SJSA1 (cell line): Measurements from ENCODE around the gene CHRNB1. TPM values are rescaled to one million over a fixed set of nuclear protein-coding genes. Genes with fewer than 3 reads are reported as not detected.

ENCODE experiments used
- DNase-seq, 2 experiments: peaks; one replicate each; pipeline ENCODE4 v3.0.0-alpha.2; 2015 to 2020; ENCODE audit warnings: low spot score in 2 of 2, low read depth in 1 of 2
- H3K27ac ChIP-seq: fragments of 250-450 bp; sonication (Bioruptor Pico); 2 replicates; pipeline ENCODE4 v1.5.1; 2020; ENCODE audit warnings: mild to moderate bottlenecking, moderate library complexity
- H3K27me3 ChIP-seq: fragments of 250-450 bp; sonication (Bioruptor Pico); replicated peaks from 2 replicates; pipeline ENCODE4 v1.5.1; 2020; ENCODE audit warnings: mild to moderate bottlenecking, moderate library complexity
- H3K36me3 ChIP-seq: fragments of 250-450 bp; sonication (Bioruptor Pico); 2 replicates; pipeline ENCODE4 v1.5.1; 2020; ENCODE audit warnings: mild to moderate bottlenecking
- H3K4me1 ChIP-seq: fragments of 250-450 bp; sonication (Bioruptor Pico); replicated peaks from 2 replicates; pipeline ENCODE4 v1.6.1; 2021; ENCODE audit warnings: mild to moderate bottlenecking
- H3K4me3 ChIP-seq: fragments of 250-450 bp; sonication (Bioruptor Pico); 2 replicates; pipeline ENCODE4 v1.5.1; 2020; ENCODE audit warnings: mild to moderate bottlenecking
- H3K9me3 ChIP-seq: fragments of 250-450 bp; sonication (Bioruptor Pico); replicated peaks from 2 replicates; pipeline ENCODE4 v1.5.1; 2020; ENCODE audit warnings: mild to moderate bottlenecking
- total RNA-seq: library from RNA; depleted of rRNA; stranded (reverse); fragments of >200 nt; shearing (Covaris generic); gene quantifications from 2 replicates; pipeline ENCODE4 v1.2.3, GENCODE V29; 2014

CHRNB1 gene
- total RNA-seq, 1 experiment from 2014 or later = 3.9 TPM

DNA sequence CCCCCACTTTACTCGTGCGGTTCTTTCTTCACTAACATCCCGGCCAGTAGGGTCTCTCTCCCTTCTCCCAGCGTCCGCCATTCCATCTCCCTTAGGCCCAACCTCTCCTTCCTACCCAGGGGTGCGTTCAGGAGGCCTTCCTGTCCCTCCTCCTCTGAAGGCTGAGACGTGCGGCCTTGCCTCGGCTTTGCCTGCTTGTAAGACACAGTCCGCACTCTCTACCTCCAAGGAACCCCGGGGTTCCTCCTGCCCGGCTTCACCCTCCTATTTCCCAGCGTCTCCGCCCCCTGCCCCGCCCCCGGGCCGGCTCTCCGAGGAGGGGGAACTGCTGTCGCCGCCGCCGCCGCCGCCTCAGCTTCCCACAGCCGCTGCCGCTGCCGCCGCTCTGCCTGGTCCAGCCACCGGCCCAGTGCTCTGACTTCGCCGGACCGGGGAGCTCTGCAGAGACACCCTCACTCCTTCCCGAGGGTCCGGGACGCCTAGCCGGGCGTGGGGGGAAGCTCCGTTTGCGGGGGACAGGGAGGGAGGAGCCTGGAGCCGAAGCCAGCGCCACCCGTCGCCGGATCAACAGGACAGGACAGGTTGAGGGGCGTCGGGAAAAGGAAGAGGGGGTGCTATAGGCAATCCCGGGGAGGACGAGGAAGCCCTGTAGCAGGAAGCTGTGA is 6.8 kb upstream of the CHRNB1 start:
- no peak for DNase-seq
- H3K4me3 ChIP-seq = no peak overlapping the region

GRCh38 chr17:7438656-7439460 is 6.0 kb upstream of the CHRNB1 start:
- DNase-seq = no peak
- Histone ChIP-seq H3K9me3 (no peaks in the 10 kb centered on the region), H3K27me3 (peaks cover 51% of the 10 kb centered on the region), H3K36me3 (no peaks in the 10 kb centered on the region), H3K27ac (no peak overlapping the region), H3K4me3 (no peak overlapping the region), H3K4me1 (peaks cover 34% of the 10 kb centered on the region)

More for the DNA sequence above, 6.8 kb upstream of the CHRNB1 start:
- Histone ChIP-seq H3K27me3 (peaks cover 51% of the 10 kb centered on the region), H3K4me1 (peaks cover 34% of the 10 kb centered on the region), H3K9me3 (no peaks in the 10 kb centered on the region), H3K36me3 (no peaks in the 10 kb centered on the region), H3K27ac (no peak overlapping the region)

GRCh38 chr17:7439462-7440112 is 5.3 kb upstream of the CHRNB1 start, which contains the start of gene FGF11:
Gene FGF11 (plus strand): TSS chr17:7439512. CDS start chr17:7439621, 109 bp downstream.
- Histone ChIP-seq H3K27me3 (peaks cover 51% of the 10 kb centered on the region), H3K27ac (no peak within 1 kb of the TSS), H3K4me3 (no peak within 1 kb of the TSS), H3K36me3 (no peaks in the 10 kb centered on the region), H3K9me3 (no peaks in the 10 kb centered on the region), H3K4me1 (peaks cover 34% of the 10 kb centered on the region)
- no peak for DNase-seq

DNA sequence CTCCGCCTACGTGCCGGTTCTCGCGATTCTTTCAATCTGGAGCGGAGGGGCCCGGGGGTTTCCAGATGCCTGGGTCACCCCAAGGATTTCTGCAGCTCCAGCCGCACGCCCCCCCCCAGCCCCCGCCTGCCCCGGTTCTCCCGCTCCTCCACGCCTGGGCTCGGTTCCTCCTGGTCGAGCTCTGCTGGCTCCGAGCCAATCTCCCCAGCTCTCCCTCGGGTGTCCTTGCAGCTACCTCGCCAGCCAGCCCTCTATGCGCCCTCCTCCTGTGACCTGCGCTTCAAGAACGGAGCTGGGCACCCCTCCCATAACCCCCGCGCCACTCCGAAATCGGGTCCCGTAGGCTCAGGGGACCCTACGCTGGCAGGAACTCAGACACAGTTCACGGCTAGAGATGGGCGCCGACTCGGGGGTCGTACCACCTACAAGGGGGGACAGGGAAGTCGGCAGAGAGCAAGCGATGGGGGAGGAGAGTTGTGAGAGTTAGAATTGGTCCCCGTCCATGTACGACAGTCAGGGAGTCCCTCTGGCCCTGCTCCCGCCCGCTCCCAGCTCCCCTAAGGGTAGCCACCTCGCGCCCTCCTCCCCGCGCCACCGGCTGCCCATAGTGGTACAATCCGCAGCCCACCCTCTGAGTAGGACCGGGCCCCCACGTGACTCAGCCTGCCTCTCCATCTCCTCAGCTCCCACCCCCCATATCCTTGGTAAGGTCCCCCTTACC is 4.6 kb upstream of the CHRNB1 start:
- Histone ChIP-seq H3K36me3 (no peaks in the 10 kb centered on the region), H3K27me3 (peaks cover 51% of the 10 kb centered on the region), H3K9me3 (no peaks in the 10 kb centered on the region), H3K4me3 (no peak overlapping the region), H3K27ac (no peak overlapping the region), H3K4me1 (peaks cover 34% of the 10 kb centered on the region)
- DNase-seq = no peak

DNA sequence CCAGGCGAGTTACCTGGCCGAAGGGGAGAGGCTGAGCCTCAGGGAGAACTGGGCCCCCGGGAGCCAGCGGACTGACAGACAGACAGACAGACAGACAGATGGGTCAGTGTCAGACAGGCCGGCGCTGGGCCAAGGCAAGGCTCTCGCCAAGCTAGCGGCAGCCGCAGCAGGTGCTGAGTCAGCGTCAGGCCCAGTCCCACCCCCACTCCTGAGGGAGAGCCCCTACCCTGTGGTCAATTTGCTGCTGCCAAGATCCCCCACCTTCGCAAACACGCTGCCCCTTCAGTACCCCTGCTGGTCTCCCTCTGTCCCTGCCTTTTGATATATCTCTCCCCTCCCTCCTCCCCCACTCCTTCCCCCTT is 4.0 kb upstream of the CHRNB1 start:
- Histone ChIP-seq H3K4me1 (peaks cover 28% of the 10 kb centered on the region), H3K27ac (no peak overlapping the region), H3K9me3 (no peaks in the 10 kb centered on the region), H3K27me3 (peaks cover 50% of the 10 kb centered on the region), H3K36me3 (no peaks in the 10 kb centered on the region), H3K4me3 (no peak overlapping the region)
- no peak for DNase-seq

DNA sequence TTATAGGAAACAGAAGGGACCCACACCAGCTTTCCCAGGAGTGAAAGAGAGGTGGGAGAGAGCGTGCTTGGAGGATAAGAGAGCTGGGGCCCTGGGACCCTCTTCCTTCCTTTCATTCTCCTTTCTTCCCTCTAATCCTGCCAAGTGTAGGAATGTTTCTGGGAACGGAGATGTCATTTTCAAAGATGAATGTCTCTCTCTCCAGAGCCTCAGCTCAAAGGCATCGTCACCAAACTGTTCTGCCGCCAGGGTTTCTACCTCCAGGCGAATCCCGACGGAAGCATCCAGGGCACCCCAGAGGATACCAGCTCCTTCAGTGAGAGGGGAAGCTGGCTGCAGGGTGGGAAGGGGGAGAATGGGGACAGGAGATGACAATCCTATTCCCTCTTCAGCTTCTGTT is 3.6 kb upstream of the CHRNB1 start:
- Histone ChIP-seq H3K27me3 (peaks cover 51% of the 10 kb centered on the region), H3K4me1 (peaks cover 24% of the 10 kb centered on the region), H3K9me3 (no peaks in the 10 kb centered on the region), H3K4me3 (no peak overlapping the region), H3K27ac (no peak overlapping the region), H3K36me3 (no peaks in the 10 kb centered on the region)
- no peak for DNase-seq

- Histone ChIP-seq H3K4me1 (peaks cover 15% of the 10 kb centered on the region), H3K27ac (no peak overlapping the region), H3K4me3 (no peak overlapping the region), H3K27me3 (peaks cover 44% of the 10 kb centered on the region), H3K36me3 (no peaks in the 10 kb centered on the region), H3K9me3 (no peaks in the 10 kb centered on the region)
- no peak for DNase-seq
These were observed 2.7 kb upstream of the CHRNB1 start for GRCh38 chr17:7442142-7442541.

GRCh38 chr17:7443499-7444485 is 1.1 kb upstream of the CHRNB1 start:
- no peaks in the 10 kb centered on the region for H3K36me3 ChIP-seq
- no peaks in the 10 kb centered on the region for H3K9me3 ChIP-seq
- peaks cover 11% of the 10 kb centered on the region for H3K4me1 ChIP-seq
- no peak for DNase-seq
- no peak overlapping the region for H3K4me3 ChIP-seq
- no peak overlapping the region for H3K27ac ChIP-seq
- peaks cover 29% of the 10 kb centered on the region for H3K27me3 ChIP-seq

- H3K27ac ChIP-seq = no peak overlapping the region
- DNase-seq = no peak
- H3K27me3 ChIP-seq = peaks cover 13% of the 10 kb centered on the region
- no peak overlapping the region for H3K4me3 ChIP-seq
- H3K36me3 ChIP-seq = no peaks in the 10 kb centered on the region
- H3K9me3 ChIP-seq = no peaks in the 10 kb centered on the region
- H3K4me1 ChIP-seq = peaks cover 1% of the 10 kb centered on the region; the same call in 1 of the 2 replicates
These were observed 733 bp downstream of the CHRNB1 start for GRCh38 chr17:7445619-7445968.

DNA sequence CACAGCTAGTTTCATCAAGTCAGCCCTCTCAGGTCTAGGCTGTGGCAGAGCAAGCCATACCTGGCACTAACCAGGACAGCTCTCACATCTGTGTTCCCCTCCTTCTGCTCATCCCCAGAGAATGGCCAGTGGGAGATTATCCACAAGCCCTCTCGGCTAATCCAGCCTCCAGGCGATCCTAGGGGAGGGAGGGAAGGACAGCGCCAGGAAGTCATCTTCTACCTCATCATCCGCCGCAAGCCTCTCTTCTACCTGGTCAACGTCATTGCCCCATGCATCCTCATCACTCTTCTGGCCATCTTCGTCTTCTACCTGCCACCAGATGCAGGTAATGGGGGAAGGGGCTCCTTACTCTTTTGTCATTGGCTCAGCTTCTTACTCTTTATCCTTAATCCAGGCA is 3.6 kb downstream of the CHRNB1 start:
- no peak overlapping the region for H3K4me3 ChIP-seq

GRCh38 chr17:7459961-7460545 is 15.2 kb downstream of the CHRNB1 start:
- no peak overlapping the region for H3K27ac ChIP-seq
- H3K9me3 ChIP-seq = no peaks in the 10 kb centered on the region
- DNase-seq = no peak
- peaks cover 24% of the 10 kb centered on the region for H3K36me3 ChIP-seq
- peaks cover 6% of the 10 kb centered on the region; the same call in 1 of the 2 replicates for H3K4me1 ChIP-seq
- no peak overlapping the region for H3K4me3 ChIP-seq
- H3K27me3 ChIP-seq = no peaks in the 10 kb centered on the region

More for the DNA sequence above, 3.6 kb downstream of the CHRNB1 start:
- H3K27ac ChIP-seq = no peak overlapping the region
- H3K9me3 ChIP-seq = no peaks in the 10 kb centered on the region
- H3K4me1 ChIP-seq = no peaks in the 10 kb centered on the region
- H3K27me3 ChIP-seq = peaks cover 5% of the 10 kb centered on the region; the same call in 1 of the 2 replicates
- no peaks in the 10 kb centered on the region for H3K36me3 ChIP-seq
- DNase-seq = no peak

- Histone ChIP-seq H3K9me3 (no peaks in the 10 kb centered on the region), H3K36me3 (peaks cover 29% of the 10 kb centered on the region), H3K4me1 (peaks cover 6% of the 10 kb centered on the region; the same call in 1 of the 2 replicates), H3K27ac (no peak overlapping the region), H3K4me3 (no peak overlapping the region), H3K27me3 (no peaks in the 10 kb centered on the region)
- DNase-seq = no peak
These were observed 16.2 kb downstream of the CHRNB1 start for GRCh38 chr17:7460850-7461660.
